ENCODE results near the gene GXYLT1. TPM values are rescaled to one million over a fixed set of nuclear protein-coding genes. Genes with fewer than 3 reads are reported as not detected.

The GXYLT1 gene
- total RNA-seq, 1 experiment from 2014 or later: 9.0 TPM

- Histone ChIP-seq H3K4me3 (replicated peaks in 1 of 2; ENCODE audit: low read depth in 1 of 2, low read length in 2 of 2) (no peak overlapping the region), H3K9me2 (ENCODE audit: insufficient read depth) (no peaks in the 10 kb centered on the region), H3K27me3 (ENCODE audit: insufficient read depth, low read length) (no peaks in the 10 kb centered on the region), H3K9me3 (ENCODE audit: control insufficient read depth in 1 of 2, insufficient read depth in 1 of 2, low read depth in 1 of 2, low read length in 2 of 2) (no peaks in the 10 kb centered on the region), H3K4me2 (ENCODE audit: low read length) (no peak overlapping the region), H4K20me1 (ENCODE audit: insufficient read depth) (no peaks in the 10 kb centered on the region), H3K4me1 (ENCODE audit: control insufficient read depth in 1 of 2, insufficient read depth in 2 of 2, low read length in 2 of 2) (no peaks in the 10 kb centered on the region), H3K9ac (ENCODE audit: low read length) (no peak overlapping the region), H3K36me3 (ENCODE audit: control insufficient read depth in 1 of 2, insufficient read depth in 2 of 2, low read length in 2 of 2) (no peaks in the 10 kb centered on the region), H3K79me2 (ENCODE audit: insufficient read depth, low read length) (no peaks in the 10 kb centered on the region), H3K27ac (ENCODE audit: low read depth, low read length) (no peak overlapping the region), H2AFZ (ENCODE audit: low read depth, low read length, poor library complexity, severe bottlenecking) (no peak overlapping the region)
- intact Hi-C loops (cut with micrococcal nuclease): no loop called here
- BruUV-seq (replicated peaks): no TSS peak
- POLR2A ChIA-PET: no interaction called here
- ATAC-seq (no peak), DNase-seq (ENCODE audit: low read depth, low spot score) (no peak)
- RAD21 ChIA-PET (ENCODE audit: low non-redundant PET in 1 of 2, low total read pairs in 2 of 2, uncharacterized antibody in 2 of 2, unreplicated experiment in 2 of 2): no interaction called here
- TF ChIP-seq JUND (IDR thresholded peaks at IDR 0.05) (no peak), CTCF (IDR thresholded peaks at IDR 0.05 in 2 of 3, conservative IDR thresholded peaks at IDR 0.05 in 1 of 3; ENCODE audit: borderline replicate concordance in 1 of 3, insufficient read depth in 1 of 3, low read depth in 2 of 3, low read length in 2 of 3) (no peak), ZNF274 (IDR thresholded peaks at IDR 0.05; ENCODE audit: low read depth, low read length) (no peak), CBX3 (IDR thresholded peaks at IDR 0.05; ENCODE audit: low read depth) (no peak), ELF1 (IDR thresholded peaks at IDR 0.05; ENCODE audit: borderline replicate concordance, low read depth) (no peak), EZH2phosphoT487 (IDR thresholded peaks at IDR 0.05; ENCODE audit: borderline replicate concordance) (no peak), EZH2 (IDR thresholded peaks at IDR 0.05) (no peak), ZBTB33 (IDR thresholded peaks at IDR 0.05; ENCODE audit: extremely low read depth, insufficient replicate concordance, low read length) (no peak), CEBPB (IDR thresholded peaks at IDR 0.05; ENCODE audit: low read depth) (no peak), FOSL1 (IDR thresholded peaks at IDR 0.05; ENCODE audit: low read depth) (no peak), POLR2AphosphoS5 (IDR thresholded peaks at IDR 0.05; ENCODE audit: low read depth, low read length) (no peak), SRF (IDR thresholded peaks at IDR 0.05; ENCODE audit: low read depth) (no peak), TCF7L2 (IDR thresholded peaks at IDR 0.05; ENCODE audit: borderline replicate concordance, extremely low read depth, insufficient read depth, insufficient read length) (no peak)
- TF ChIP-seq, protein P1, sequence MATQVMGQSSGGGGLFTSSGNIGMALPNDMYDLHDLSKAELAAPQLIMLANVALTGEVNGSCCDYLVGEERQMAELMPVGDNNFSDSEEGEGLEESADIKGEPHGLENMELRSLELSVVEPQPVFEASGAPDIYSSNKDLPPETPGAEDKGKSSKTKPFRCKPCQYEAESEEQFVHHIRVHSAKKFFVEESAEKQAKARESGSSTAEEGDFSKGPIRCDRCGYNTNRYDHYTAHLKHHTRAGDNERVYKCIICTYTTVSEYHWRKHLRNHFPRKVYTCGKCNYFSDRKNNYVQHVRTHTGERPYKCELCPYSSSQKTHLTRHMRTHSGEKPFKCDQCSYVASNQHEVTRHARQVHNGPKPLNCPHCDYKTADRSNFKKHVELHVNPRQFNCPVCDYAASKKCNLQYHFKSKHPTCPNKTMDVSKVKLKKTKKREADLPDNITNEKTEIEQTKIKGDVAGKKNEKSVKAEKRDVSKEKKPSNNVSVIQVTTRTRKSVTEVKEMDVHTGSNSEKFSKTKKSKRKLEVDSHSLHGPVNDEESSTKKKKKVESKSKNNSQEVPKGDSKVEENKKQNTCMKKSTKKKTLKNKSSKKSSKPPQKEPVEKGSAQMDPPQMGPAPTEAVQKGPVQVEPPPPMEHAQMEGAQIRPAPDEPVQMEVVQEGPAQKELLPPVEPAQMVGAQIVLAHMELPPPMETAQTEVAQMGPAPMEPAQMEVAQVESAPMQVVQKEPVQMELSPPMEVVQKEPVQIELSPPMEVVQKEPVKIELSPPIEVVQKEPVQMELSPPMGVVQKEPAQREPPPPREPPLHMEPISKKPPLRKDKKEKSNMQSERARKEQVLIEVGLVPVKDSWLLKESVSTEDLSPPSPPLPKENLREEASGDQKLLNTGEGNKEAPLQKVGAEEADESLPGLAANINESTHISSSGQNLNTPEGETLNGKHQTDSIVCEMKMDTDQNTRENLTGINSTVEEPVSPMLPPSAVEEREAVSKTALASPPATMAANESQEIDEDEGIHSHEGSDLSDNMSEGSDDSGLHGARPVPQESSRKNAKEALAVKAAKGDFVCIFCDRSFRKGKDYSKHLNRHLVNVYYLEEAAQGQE (IDR thresholded peaks at IDR 0.05; ENCODE audit: low read depth): no peak
- TF ChIP-seq, protein P2, sequence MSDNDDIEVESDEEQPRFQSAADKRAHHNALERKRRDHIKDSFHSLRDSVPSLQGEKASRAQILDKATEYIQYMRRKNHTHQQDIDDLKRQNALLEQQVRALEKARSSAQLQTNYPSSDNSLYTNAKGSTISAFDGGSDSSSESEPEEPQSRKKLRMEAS (IDR thresholded peaks at IDR 0.05): no peak
- CTCF ChIA-PET: no interaction called here
Observed at GRCh38 chr12:42070036-42070435, 74.6 kb downstream of the GXYLT1 start.

Data from HCT116 (cell line).